Measurements from ENCODE around the gene FLAD1. TPM values are rescaled to one million over a fixed set of nuclear protein-coding genes. Genes with fewer than 3 reads are reported as not detected.
A peak's percentile ranks its signal among the peaks of the same experiment; 100 is the strongest.

The FLAD1 gene
- total RNA-seq, 1 donor from 2014 or later = 30.1 TPM

DNA sequence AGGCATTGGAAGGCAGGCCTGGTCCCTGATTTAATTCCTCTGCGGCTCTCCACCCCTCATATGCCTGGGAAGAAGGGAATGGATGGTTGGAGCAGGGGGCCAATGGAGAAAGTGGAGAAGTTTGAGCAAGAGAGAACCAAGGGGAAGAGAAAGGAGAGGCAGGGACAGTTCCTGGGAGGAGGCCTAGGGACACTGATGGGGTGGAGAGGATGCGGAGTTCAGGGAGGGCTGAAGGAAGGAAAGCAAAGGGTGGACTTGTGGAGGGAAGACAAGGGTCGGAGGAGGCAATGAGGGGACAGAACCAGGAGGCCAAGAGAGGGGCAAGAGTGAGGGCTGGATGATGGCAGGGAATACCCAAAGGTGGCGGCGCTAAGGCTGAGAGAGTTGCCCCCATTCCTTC is 26.6 kb downstream of the FLAD1 start:
- peak overlapping the region; percentile 95 for H3K27ac ChIP-seq (replicated peaks)

GRCh38 chr1:155010211-155010918 is 27.2 kb downstream of the FLAD1 start:
- Histone ChIP-seq H3K36me3 (peaks cover 15% of the 10 kb centered on the region), H3K27ac (replicated peaks) (peak overlapping the region; percentile 95), H3K9me3 (replicated peaks) (no peaks in the 10 kb centered on the region), H3K27me3 (ENCODE audit: low read depth) (no peaks in the 10 kb centered on the region), H3K4me3 (peak overlapping the region; percentile 45), H3K4me1 (peaks cover 85% of the 10 kb centered on the region)
- intact Hi-C loops (cut with micrococcal nuclease) = no loop called here
- no peak for TF ChIP-seq CTCF (IDR thresholded peaks at IDR 0.05; ENCODE audit: borderline replicate concordance)
- DNase-seq = no peak

More for the DNA sequence above, 26.6 kb downstream of the FLAD1 start:
- intact Hi-C loops (cut with micrococcal nuclease) = no loop called here
- Histone ChIP-seq H3K4me1 (peaks cover 92% of the 10 kb centered on the region), H3K36me3 (peaks cover 9% of the 10 kb centered on the region), H3K27me3 (ENCODE audit: low read depth) (no peaks in the 10 kb centered on the region), H3K4me3 (peak overlapping the region; percentile 45), H3K9me3 (replicated peaks) (no peaks in the 10 kb centered on the region)
- no peak for TF ChIP-seq CTCF (IDR thresholded peaks at IDR 0.05; ENCODE audit: borderline replicate concordance)
- no peak for DNase-seq

DNA sequence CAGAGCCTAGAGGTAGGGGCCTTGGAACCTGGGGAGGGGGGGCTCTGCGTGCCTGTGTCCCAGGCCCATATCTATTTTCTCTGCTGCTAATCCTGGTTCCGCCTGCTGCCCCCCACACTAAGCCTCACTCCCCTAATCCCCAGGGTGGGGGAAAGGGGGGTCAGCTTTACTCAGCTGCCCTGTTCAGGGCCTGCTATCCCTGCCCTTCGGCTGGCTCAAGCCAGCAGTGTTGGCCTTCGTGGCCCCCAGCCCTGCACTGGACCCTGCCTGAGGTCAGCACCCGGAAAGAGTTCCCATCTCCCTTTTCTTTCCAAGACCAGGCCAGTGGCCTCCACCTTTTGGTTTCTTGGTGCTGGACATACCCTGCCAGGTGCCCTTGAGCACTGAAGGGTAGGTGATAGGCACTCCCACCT is 27.9 kb downstream of the FLAD1 start:
- no peak for TF ChIP-seq CTCF (IDR thresholded peaks at IDR 0.05; ENCODE audit: borderline replicate concordance)
- intact Hi-C loops (cut with micrococcal nuclease) = no loop called here
- Histone ChIP-seq H3K4me1 (peaks cover 79% of the 10 kb centered on the region), H3K27me3 (ENCODE audit: low read depth) (no peaks in the 10 kb centered on the region), H3K27ac (replicated peaks) (peak overlapping the region; percentile 95), H3K9me3 (replicated peaks) (no peaks in the 10 kb centered on the region), H3K36me3 (peaks cover 21% of the 10 kb centered on the region), H3K4me3 (no peak overlapping the region)
- no peak for DNase-seq

DNA sequence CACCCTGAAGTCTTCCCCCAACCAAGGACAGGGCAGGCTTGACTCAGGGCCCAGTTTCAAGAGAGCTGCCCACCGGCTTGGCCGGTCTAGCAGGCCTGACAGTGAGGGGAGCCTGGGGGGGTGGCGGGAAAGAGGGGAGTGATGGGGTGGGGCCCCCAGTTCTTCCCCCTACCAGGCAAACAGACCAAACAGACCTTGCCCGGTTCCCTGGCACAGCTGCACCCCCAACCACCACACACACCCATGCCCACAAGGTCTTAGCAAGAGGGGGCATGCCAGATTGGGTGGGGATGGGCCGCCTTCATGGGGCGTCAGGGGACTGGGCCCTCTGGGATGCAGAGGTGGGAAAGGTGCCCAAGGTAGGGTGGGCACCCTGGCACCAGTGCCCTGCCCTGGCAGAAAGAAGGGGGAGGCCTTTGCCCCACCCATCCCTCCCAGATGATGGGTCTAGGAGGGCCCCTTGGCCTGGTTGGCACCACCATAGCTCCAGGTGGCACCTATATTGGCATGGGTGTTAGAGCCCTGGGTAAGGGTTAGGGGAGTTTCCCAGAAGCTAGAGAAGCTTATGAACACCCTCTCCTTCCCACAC is 28.4 kb downstream of the FLAD1 start:
- intact Hi-C loops (cut with micrococcal nuclease) = no loop called here
- Histone ChIP-seq H3K27me3 (ENCODE audit: low read depth) (no peaks in the 10 kb centered on the region), H3K4me3 (no peak overlapping the region), H3K27ac (replicated peaks) (peak overlapping the region; percentile 95), H3K9me3 (replicated peaks) (no peaks in the 10 kb centered on the region), H3K4me1 (peaks cover 74% of the 10 kb centered on the region), H3K36me3 (peaks cover 27% of the 10 kb centered on the region)
- no peak for TF ChIP-seq CTCF (IDR thresholded peaks at IDR 0.05; ENCODE audit: borderline replicate concordance)
- DNase-seq = no peak

GRCh38 chr1:155012026-155012546 is 28.9 kb downstream of the FLAD1 start:
- DNase-seq = peak; percentile 69
- Histone ChIP-seq H3K27me3 (ENCODE audit: low read depth) (no peaks in the 10 kb centered on the region), H3K9me3 (replicated peaks) (no peaks in the 10 kb centered on the region), H3K4me3 (peak overlapping the region; percentile 14), H3K4me1 (peaks cover 74% of the 10 kb centered on the region), H3K36me3 (peaks cover 30% of the 10 kb centered on the region), H3K27ac (replicated peaks) (peak overlapping the region; percentile 95)
- TF ChIP-seq CTCF (IDR thresholded peaks at IDR 0.05; ENCODE audit: borderline replicate concordance) = no peak
- intact Hi-C loops (cut with micrococcal nuclease) = no loop called here
